Left renal pelvis (tissue), 4 donors: Measurements from ENCODE around the gene ENDOV. TPM values are rescaled to one million over a fixed set of nuclear protein-coding genes. Genes with fewer than 3 reads are reported as not detected.
"Not testable (repeated sequence)": the region's sequence is repeated elsewhere in the genome, so short reads cannot be mapped to it uniquely, and the experiment has no call there.

Experiments used
- DNase-seq, 4 donors: peaks; one replicate each; pipeline ENCODE4 v3.0.0-alpha.2; 2013; ENCODE audit warnings: low read depth in 4 of 4, low spot score in 3 of 4
- polyA plus RNA-seq, 4 donors: library from polyadenylated mRNA; unstranded; fragments of 120-200 nt; gene quantifications; one replicate each; pipeline ENCODE4 v1.2.1, GENCODE V29; 2013; ENCODE audit not compliant: insufficient read length in 4 of 4

ENDOV gene
- polyA plus RNA-seq, 4 donors, result 24.0 to 41.2 (median 29.6) TPM

DNA sequence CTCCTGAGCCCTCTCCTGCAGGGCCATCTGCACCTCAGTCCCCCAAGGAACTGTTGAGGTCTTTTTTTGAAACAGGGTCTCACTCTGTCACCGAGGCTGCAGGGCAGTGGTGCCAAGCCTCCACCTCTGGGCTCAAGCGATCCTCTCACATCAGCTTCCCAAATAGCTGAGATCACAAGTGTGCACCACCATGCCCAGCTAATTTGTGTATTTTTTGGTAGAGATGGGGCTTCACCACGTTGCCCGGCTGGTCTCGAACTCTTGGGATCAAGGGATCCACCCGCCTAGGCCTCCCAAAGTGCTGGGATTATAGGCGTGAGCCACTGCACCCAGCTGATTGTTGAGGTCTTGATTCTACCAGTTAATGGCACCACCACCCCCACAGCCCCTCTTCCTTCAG, 27.9 kb upstream of the ENDOV start:
- no peak for DNase-seq

DNA sequence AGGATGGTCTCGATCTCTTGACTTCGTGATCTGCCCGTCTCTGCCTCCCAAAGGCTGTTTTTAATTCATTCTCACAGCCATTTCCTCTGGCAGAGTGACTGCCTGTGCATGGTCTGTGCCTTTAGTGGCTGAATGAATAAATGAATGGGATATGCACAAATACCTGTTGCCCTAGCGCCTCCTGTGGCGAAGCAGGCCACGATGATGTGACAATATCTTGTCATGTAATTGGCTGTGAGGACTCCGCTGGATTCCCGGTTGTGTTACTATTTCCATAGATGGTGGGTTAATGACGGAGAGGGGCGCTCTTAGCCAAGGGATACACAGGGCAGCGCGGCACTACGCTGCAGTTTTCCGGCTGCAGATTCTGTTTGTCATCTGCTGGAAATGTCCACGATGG, 26.8 kb upstream of the ENDOV start:
- DNase-seq, result no peak

DNA sequence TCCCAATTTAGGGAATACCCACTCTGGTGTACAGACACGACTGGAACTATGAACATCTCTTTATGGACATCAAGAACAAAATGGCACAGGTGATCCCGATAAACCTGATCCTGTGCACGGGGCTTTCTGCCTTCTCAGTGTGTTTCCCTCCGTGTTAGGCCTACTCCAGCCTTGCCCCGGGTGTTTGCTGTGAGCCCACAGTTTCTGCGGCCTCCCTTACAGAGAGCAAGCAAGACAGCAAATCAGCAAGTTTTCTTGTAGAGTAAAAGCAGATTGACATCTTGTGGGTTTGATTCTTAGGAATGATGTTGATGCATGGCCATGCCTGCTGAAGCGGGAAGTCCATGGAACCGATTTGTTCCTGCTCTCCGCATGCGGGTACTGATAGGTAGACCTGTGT, 26.4 kb upstream of the ENDOV start:
- no peak for DNase-seq

DNA sequence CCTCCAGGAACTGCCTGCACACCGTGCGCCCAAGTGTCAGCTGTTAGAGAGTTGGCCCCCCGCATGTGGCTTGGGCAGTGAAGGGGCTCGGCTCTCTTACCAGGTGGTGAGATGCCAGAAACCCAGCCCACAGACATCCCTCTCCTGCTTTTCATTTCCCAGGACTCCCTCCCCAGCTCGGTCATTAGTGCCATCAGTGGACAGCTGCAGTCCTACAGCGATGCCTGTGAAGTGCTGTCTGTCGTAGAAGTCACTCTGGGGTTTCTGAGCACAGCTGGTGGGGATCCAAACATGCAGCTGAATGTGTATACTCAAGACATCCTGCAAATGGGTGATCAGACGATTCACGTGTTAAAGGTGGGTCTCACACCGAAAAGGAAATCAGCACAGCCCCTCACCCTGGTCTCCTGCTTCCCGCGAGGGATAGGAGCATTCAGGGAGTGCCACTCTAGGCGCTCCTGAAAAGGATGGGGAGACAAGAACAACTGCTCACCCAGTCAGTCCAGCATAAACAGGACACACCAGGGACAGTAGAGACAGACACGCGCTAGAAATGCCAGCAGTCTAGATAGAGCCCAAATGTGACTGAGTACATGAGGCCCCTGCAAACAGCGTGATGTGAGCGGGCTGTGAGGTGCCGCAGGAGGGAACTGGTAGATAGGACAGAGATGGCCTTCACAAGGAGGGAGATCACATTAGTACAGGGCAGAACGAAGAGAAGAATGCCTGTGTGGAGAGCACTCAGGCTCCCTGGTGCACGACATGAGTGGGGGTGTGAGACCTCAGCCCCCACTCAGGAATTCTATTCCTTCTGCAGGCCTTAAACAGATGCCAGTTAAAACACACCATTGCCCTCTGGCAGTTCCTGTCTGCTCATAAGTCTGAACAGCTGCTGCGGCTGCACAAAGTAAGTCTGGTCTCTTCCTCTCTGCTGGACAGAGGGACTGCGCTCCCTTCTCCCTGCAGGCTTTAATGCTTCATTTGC, 25.7 kb upstream of the ENDOV start:
- DNase-seq, result no peak

DNA sequence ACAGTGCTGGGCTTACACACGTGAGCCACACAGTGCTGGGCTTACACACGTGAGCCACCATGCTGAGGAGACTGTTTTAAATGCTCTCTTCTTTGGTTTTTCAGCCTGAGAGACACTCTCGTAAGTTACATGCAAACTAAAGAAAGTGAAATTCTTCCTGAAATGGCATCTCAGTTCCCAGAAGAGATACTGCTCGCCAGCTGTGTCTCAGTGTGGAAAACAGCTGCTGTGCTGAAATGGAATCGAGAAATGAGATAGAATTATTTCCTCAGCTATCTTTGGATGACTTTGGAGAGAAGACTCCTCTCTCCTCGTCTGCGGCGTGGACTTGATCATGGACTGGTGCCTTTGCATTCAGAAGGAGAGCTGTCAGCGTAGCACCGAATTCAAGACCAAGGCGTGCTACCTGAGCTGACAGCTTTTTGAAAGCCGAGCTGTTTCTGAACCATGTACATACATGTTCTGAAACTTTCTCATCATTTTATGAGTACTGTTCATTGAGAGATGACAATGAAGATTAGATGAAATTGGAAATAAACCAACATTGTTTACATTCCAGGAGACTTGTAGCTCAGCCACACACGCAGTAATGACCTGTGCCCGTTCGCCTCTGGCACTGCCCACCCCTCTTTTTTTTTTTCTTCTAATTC, 21.6 kb upstream of the ENDOV start:
- no peak for DNase-seq

DNA sequence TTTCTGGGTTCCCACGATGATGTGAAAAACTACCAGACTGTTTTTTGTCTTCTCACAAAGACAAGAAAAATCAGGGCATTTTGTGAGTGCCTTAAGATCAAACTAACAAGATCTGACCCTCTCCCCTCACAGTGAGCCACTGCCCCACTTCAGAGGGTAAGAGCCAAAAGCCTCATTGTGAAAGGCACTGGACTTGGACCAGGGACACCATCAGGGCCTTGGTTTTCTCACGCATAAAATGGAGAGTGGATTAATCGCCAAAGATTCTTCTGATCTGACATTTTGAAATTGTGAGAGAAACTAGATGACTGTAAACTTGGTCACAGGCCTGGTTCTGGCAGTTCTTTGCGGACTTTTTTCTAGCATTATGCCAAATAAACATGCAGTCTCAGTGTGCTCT, 21.0 kb upstream of the ENDOV start:
- DNase-seq, result no peak

DNA sequence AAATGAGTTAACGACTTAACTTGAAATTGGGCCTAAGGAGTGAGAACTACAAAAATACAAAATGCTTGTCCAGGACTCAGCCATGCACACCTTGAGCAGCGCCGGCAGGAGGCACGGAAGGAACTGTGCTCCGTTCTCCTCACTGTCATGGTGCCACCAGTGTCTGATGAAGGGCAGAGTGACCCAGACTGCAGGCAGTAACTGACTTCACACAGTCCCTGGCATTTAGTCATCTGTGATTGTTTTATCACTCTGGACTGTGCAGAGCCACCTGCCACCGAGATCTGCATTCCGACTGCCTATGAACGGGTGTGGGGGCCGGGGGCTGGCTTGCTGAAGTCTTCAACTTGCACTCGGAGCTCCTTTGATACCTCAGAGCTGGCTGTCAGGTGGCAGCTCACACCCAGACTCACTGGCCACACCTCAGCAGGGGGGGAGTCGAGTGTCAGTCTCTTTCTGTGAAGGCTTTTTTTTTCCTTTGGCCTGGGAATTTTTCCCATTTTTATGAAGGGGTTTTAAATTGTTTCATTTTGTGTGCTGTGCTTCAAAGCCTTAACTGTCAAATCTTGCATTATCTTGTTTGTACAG, 20.2 kb upstream of the ENDOV start:
- no peak for DNase-seq

DNA sequence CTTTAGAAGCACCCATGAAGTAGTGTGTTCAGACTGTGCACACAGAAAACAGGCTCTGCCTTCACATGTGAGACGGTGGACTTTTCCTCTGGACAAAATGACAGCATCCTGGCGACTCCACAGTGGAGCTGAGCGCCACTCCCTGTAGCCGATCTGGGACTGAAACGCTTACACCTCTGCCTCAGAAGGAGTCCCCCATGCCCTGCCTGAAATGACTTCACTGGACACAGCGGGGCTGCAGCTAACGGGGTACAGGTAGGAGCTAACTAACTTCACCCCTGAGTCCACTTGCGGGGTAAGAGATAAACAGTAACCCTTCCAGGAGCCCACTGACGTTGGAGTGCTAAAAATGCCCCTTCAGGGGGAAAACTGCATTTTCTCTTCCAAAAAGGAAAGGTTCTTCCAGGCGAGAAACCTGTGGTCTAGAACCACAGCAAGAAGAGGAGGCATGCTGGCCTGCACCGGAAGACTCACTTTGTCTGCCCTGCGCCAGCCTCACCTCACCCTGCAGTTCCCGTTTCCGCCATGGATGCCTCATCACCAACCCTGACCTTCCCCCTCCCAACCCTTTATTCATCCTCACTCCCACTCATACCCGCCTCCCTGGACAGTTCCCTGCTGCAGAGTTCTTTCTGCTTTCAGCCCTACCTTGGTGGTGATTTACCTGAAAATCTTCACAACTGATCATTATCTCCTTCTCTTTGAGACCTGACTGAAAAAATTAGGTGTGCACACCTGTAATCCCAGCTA, 19.4 kb upstream of the ENDOV start:
- DNase-seq, result no peak

DNA sequence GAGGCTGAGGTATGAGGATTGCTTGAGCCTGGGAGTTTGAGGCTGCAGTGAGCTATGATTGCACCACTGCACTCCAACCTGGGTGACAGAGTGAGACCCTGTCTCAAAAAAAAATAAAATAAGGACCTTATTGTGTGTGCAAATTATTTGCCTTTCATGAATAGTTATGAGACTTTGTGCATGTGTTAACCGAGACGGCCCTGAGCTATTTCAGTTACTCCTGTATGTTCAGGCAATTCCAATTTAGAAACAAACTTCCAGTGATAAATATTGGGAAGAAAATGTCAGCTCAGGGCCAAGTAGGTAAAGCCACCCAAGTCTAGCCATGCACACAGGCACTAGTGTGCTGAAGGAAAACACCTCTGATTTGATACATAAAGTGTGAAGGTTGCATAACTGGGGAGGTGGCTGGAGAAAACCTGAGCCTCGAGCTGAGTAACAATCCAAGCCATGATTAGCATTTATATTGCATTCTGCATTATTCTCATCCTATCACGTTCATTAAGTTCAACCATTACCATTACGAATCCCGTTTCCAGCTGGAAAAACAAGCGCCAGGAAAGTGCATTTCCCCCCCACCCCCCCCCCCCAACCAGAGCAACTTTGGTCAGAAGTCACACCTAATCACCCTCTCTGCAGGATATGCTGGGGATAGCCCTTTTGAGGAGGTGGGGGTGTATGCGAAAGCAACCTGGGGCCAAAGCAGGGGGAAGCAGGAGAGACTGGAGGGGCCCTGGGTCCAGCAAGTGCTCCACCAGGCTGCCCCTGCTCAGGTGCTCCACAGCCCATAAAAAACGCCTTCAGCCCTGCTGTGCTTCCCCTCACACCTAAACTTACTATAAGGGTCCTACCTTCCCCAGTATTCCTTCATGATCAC, 18.6 kb upstream of the ENDOV start:
- DNase-seq, result no peak

DNA sequence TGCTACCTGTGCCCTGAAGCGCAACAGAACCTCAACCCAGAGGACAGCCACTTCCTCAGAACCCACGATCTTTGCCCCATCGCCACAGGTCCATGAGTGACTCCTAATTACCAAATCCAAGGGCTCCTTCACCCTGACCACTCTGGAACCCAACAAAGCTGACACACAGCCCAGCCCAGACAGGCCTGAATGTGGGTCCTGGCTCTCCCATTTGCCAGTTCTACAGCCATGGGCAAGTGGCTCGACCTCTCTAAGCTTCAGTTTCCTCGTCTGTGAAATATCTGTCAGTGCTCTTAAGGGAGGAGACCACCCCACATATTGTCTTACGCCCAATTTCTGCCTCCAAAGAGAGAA, 18.0 kb upstream of the ENDOV start:
- DNase-seq, result no peak

DNA sequence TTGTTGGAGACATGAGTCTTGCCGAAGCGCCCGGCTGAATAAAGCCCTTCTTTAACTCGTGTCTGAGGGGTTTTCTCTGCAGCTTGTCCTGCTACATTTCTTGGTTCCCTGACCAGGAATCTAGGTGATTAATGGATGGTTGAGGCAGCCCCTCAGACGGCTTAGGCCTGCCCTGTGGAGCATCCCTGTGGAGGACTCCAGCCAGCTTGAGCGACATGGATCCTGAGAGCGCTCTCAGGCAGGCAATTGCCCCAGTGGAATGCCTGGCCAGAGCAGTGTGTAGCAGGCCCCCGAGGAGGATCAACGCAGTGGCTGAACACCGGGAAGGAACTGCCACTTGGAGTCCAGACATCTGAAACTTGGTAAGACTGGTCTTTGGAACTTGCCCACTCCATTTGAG, 17.3 kb upstream of the ENDOV start:
- no peak for DNase-seq

DNA sequence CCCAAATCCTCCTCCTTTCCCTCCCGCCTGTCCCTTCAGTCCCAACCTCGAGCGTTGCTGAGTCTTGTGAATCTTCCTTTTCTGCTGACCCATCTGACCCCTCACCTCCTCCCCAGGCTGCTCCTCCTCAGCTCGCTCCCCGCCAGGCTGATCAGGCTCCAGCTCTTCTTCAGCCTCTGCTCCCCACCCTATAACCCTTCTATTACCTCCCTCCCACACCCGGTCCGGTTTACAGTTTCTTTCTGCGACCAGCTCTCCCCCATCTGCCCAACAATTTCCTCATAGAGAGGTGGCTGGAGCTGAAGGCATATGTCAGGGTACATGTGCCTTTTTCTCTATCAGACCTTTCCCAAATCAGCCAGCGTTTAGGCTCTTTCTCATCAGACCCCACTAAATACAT, 13.9 kb upstream of the ENDOV start:
- DNase-seq, result not testable (repeated sequence)

DNA sequence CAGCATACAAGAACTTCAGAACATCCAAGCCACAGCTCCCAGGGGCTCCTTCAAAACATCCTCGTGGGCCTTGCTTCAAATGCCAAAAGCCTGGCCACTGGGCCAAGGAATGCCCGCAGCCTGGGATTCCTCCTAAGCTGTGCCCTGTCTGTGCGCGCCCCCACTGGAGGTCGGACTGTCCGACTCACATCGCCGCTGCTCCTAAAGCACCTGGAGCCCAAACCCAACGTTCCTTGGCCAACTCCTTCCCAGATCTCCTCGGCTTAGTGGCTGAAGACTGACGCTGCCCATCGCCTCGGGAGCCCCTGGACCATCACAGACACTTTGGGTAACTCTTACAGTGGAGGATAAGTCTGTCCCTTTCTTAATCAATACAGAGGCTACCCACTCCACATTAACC, 12.9 kb upstream of the ENDOV start:
- DNase-seq, result not testable (repeated sequence)

DNA sequence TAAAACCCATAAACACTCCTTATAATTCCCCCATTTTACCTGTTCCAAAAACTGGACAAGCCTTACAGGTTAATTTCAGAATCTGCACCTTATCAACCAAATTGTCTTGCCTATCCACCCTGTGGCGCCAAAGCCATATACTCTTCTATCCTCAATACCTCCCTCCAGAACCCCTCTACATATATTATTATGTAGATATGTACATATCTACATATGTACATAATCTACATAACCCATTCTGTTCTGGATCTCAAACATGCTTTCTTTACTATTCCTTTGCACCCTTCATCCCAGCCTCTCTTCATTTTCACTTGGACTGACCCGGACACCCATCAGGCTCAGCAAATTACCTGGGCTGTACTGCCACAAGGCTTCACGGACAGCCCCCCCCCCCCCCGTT, 12.0 kb upstream of the ENDOV start:
- no peak for DNase-seq

DNA sequence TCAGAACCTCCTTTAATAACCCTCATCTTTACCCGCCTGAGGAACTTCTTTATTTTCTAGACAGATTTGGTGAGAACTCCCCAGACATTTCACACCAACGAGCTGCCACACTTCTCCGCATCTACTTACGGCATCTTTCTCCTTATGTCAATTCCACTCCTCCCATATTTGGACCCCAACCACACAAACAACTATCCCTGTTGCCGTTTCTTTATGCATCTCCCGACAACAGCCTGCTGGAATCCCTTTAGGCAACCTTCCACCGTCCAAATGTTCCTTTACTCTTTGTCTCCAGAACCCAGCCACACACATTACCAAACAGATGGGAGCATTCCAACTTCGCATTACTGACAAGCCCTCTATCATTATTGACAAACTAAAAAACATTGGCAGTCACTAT, 8.8 kb upstream of the ENDOV start:
- DNase-seq, result no peak

DNA sequence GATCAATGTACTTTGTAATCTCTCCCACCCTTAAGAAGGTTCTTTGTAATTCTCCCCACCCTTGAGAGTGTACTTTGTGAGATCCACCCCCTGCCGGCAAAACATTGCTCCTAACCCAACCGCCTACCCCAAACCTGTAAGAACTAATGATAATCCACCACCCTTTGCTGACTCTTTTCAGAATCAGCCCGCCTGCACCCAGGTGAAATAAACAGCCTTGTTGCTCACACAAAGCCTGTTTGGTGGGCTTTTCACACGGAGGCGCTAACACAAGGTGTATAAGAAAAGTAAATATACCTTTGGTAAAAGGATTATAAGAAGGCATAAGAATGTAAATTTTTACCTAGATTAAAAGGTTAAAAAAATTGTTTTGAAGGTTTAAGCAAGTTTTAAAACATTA, 7.0 kb upstream of the ENDOV start:
- not testable (repeated sequence) for DNase-seq

DNA sequence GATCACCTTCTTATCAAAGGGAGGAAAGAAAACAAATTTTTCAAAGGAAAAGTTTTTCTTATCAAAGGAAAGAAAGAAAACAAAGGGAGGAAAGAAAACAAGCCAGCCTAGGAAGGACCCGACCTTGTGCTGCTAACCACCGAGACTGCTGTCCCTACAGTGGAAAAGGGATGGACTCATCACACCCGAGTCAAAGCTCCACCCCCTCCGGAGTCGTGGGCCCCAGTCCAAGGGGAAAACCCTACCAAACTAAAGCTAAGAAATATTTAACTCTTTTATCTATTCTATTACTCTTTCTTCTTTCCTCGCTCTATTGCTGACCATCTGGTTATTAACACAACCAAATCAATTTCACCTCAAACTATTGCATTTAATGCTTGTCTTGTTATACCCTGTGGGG, 6.1 kb upstream of the ENDOV start:
- DNase-seq, result no peak

DNA sequence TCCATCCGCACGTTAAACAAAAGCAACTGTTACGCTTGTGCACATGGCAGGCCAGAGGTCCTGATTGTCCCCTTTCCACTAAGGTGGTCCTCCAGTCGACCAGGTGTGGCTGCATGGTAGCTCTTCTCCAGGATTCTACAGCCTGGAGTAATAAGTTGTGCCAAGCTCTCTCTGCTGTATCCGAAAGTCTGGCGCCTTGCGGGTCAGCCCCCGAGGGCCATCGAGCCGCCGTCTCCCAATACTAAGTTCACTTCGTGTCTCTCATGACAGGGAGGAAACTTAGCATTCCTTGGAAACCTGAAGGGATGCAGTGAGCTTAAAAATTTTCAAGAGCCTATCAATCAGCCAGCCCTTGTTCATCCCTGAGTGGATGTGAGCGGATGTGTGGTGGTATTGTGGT, 5.3 kb upstream of the ENDOV start:
- DNase-seq, result no peak

DNA sequence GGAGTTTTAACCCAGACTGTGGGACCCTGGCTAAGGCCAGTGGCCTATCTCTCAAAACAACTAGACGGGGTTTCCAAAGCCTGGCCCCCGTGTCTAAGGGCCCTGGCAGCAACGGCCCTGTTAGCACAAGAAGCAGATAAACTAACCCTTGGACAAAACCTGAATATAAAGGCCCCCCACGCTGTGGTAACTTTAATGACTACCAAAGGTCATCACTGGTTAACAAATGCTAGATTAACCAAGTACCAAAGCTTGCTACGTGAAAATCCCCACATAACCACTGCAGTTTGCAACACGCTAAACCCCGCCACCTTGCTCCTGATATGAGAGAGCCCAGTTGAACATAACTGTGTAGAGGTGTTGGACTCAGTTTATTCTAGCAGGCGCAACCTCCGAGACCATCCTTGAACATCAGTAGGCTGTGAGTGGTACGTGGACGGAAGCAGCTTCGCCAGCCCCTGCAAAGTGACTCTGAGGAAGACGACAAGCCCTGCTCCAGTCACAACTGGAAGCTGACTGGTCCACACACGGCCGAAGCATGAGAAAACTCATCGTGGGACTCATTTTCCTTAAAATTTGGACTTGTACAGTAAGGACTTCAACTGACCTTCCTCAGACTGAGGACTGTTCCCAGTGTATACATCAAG, 4.4 kb upstream of the ENDOV start:
- not testable (repeated sequence) for DNase-seq
